Measurements from ENCODE around the gene FSCB. TPM values are rescaled to one million over a fixed set of nuclear protein-coding genes. Genes with fewer than 3 reads are reported as not detected.

Gene FSCB
- total RNA-seq, 1 experiment from 2014 or later, result not detected

DNA sequence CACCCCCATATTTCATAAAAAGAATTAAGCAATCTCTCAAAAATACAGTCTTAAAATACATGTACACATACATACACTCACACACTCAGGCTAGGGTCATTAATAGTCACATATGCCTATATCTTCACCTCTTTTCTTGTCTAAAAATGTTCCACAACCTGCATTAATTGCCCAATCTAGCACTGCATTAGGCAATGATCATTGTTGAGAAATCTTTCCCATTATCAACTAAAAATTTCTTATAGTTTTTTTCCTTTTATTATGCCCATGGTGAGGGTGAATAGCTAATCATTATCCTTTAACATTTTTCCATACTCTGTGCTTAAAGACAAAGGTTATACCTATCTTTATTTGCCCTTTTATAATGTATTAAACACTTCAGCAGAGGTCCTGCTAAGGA, 38.3 kb downstream of the FSCB start:
- TF ChIP-seq JUND (IDR thresholded peaks at IDR 0.05) (no peak), POLR2AphosphoS5 (IDR thresholded peaks at IDR 0.05; ENCODE audit: low read depth, low read length) (no peak), SIN3A (IDR thresholded peaks at IDR 0.05; ENCODE audit: low read depth) (no peak), CEBPB (IDR thresholded peaks at IDR 0.05; ENCODE audit: low read depth) (no peak), SP1 (IDR thresholded peaks at IDR 0.05; ENCODE audit: low read depth) (no peak), EGR1 (IDR thresholded peaks at IDR 0.05; ENCODE audit: low read depth) (no peak)
- TF ChIP-seq, protein P1, sequence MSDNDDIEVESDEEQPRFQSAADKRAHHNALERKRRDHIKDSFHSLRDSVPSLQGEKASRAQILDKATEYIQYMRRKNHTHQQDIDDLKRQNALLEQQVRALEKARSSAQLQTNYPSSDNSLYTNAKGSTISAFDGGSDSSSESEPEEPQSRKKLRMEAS (IDR thresholded peaks at IDR 0.05), result no peak
- TF ChIP-seq, protein P2, sequence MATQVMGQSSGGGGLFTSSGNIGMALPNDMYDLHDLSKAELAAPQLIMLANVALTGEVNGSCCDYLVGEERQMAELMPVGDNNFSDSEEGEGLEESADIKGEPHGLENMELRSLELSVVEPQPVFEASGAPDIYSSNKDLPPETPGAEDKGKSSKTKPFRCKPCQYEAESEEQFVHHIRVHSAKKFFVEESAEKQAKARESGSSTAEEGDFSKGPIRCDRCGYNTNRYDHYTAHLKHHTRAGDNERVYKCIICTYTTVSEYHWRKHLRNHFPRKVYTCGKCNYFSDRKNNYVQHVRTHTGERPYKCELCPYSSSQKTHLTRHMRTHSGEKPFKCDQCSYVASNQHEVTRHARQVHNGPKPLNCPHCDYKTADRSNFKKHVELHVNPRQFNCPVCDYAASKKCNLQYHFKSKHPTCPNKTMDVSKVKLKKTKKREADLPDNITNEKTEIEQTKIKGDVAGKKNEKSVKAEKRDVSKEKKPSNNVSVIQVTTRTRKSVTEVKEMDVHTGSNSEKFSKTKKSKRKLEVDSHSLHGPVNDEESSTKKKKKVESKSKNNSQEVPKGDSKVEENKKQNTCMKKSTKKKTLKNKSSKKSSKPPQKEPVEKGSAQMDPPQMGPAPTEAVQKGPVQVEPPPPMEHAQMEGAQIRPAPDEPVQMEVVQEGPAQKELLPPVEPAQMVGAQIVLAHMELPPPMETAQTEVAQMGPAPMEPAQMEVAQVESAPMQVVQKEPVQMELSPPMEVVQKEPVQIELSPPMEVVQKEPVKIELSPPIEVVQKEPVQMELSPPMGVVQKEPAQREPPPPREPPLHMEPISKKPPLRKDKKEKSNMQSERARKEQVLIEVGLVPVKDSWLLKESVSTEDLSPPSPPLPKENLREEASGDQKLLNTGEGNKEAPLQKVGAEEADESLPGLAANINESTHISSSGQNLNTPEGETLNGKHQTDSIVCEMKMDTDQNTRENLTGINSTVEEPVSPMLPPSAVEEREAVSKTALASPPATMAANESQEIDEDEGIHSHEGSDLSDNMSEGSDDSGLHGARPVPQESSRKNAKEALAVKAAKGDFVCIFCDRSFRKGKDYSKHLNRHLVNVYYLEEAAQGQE (IDR thresholded peaks at IDR 0.05; ENCODE audit: low read depth), result no peak
- TF ChIP-seq, protein P3, sequence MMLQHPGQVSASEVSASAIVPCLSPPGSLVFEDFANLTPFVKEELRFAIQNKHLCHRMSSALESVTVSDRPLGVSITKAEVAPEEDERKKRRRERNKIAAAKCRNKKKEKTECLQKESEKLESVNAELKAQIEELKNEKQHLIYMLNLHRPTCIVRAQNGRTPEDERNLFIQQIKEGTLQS (IDR thresholded peaks at IDR 0.05), result no peak
- H3K79me2 ChIP-seq (ENCODE audit: insufficient read depth, low read length), result no peaks in the 10 kb centered on the region
- intact Hi-C loops (cut with micrococcal nuclease), result no loop called here
- no peak overlapping the region for H3K4me2 ChIP-seq (ENCODE audit: low read length)
- CTCF ChIA-PET, result no interaction called here
- BruUV-seq (replicated peaks), result no TSS peak
- no peak overlapping the region for H3K9ac ChIP-seq (ENCODE audit: low read length)
- no peaks in the 10 kb centered on the region; a peak in 1 of 4 replicates for H3K36me3 ChIP-seq (ENCODE audit: control insufficient read depth in 1 of 2, insufficient read depth in 2 of 2, low read length in 2 of 2)
- POLR2A ChIA-PET, result no interaction called here
- no peak overlapping the region for H2AFZ ChIP-seq (ENCODE audit: low read depth, low read length, poor library complexity, severe bottlenecking)
- H3K27ac ChIP-seq (ENCODE audit: low read depth, low read length), result no peak overlapping the region
- no peaks in the 10 kb centered on the region for H3K27me3 ChIP-seq (ENCODE audit: insufficient read depth, low read length)
- H3K4me3 ChIP-seq (replicated peaks in 1 of 2; ENCODE audit: low read depth in 1 of 2, low read length in 2 of 2), result no peak overlapping the region
- no peaks in the 10 kb centered on the region for H3K9me2 ChIP-seq (ENCODE audit: insufficient read depth)
- RAD21 ChIA-PET (ENCODE audit: low non-redundant PET in 1 of 2, low total read pairs in 2 of 2, uncharacterized antibody in 2 of 2, unreplicated experiment in 2 of 2), result no interaction called here
- H3K9me3 ChIP-seq (ENCODE audit: control insufficient read depth in 1 of 2, insufficient read depth in 1 of 2, low read depth in 1 of 2, low read length in 2 of 2), result no peaks in the 10 kb centered on the region
- no peaks in the 10 kb centered on the region for H3K4me1 ChIP-seq (ENCODE audit: control insufficient read depth in 1 of 2, insufficient read depth in 2 of 2, low read length in 2 of 2)
- no peak for ATAC-seq
- DNase-seq (ENCODE audit: low read depth, low spot score), result no peak
- H4K20me1 ChIP-seq (ENCODE audit: insufficient read depth), result no peaks in the 10 kb centered on the region
